Memory B cell (primary cell): ENCODE data around the gene ACOT11.
"Not testable (repeated sequence)": the region's sequence is repeated elsewhere in the genome, so short reads cannot be mapped to it uniquely, and the experiment has no call there.

Experiments used
- ATAC-seq: fragments of 150-1000 bp; cut with Tn5 transposase; 2 replicates; pipeline ENCODE4 v1.10.0; 2021; ENCODE audit warnings: low read depth, mild to moderate bottlenecking, moderate library complexity
- DNase-seq, 2 donors: peaks; one replicate each; pipeline ENCODE4 v3.0.0; 2022; ENCODE audit warnings: low spot score in 2 of 2
- H3K27ac Mint-ChIP-seq: one replicate; pipeline ENCODE4 v1.8.0; 2022; ENCODE audit warnings: mild to moderate bottlenecking, moderate library complexity, mixed read lengths
- H3K27me3 Mint-ChIP-seq: one replicate; pipeline ENCODE4 v1.8.0; 2022; ENCODE audit warnings: mixed read lengths
- H3K36me3 Mint-ChIP-seq: one replicate; pipeline ENCODE4 v1.8.0; 2022; ENCODE audit warnings: mild to moderate bottlenecking, mixed read lengths
- H3K4me1 Mint-ChIP-seq: one replicate; pipeline ENCODE4 v1.8.0; 2022; ENCODE audit warnings: mixed read lengths
- H3K4me3 Mint-ChIP-seq: one replicate; pipeline ENCODE4 v1.8.0; 2022; ENCODE audit warnings: mild to moderate bottlenecking, moderate library complexity, mixed read lengths
- H3K9me3 Mint-ChIP-seq: one replicate; pipeline ENCODE4 v1.8.0; 2022; ENCODE audit warnings: mixed read lengths

Gene ACOT11

GRCh38 chr1:54547601-54548388 lies at the start of gene ACOT11:
Gene ACOT11, plus strand, starts transcription at chr1:54548228. Its CDS starts 82 bp downstream, at chr1:54548310.
- ATAC-seq (no peak), DNase-seq (no peak)
- peaks cover 15% of the 10 kb centered on the region for H3K27me3 Mint-ChIP-seq
- H3K9me3 Mint-ChIP-seq = no peaks in the 10 kb centered on the region
- H3K4me3 Mint-ChIP-seq = no peak within 1 kb of the TSS
- H3K27ac Mint-ChIP-seq = no peak within 1 kb of the TSS
- peaks cover 3% of the 10 kb centered on the region for H3K4me1 Mint-ChIP-seq
- H3K36me3 Mint-ChIP-seq = no peaks in the 10 kb centered on the region

GRCh38 chr1:54498383-54499096 lies 49.5 kb upstream of the ACOT11 start:
- peaks cover 25% of the 10 kb centered on the region for H3K27me3 Mint-ChIP-seq
- peaks cover 4% of the 10 kb centered on the region for H3K4me1 Mint-ChIP-seq
- peaks cover 4% of the 10 kb centered on the region for H3K36me3 Mint-ChIP-seq
- no peak overlapping the region for H3K27ac Mint-ChIP-seq
- DNase-seq = no peak
- no peak overlapping the region for H3K4me3 Mint-ChIP-seq
- ATAC-seq = no peak
- H3K9me3 Mint-ChIP-seq = peaks cover 7% of the 10 kb centered on the region

GRCh38 chr1:54499097-54499359 lies 49.0 kb upstream of the ACOT11 start:
- no peak overlapping the region for H3K27ac Mint-ChIP-seq
- H3K36me3 Mint-ChIP-seq = peaks cover 4% of the 10 kb centered on the region
- peaks cover 4% of the 10 kb centered on the region for H3K4me1 Mint-ChIP-seq
- H3K4me3 Mint-ChIP-seq = peak overlapping the region; percentile 33
- DNase-seq (no peak), ATAC-seq (no peak)
- H3K27me3 Mint-ChIP-seq = peaks cover 27% of the 10 kb centered on the region
- peaks cover 7% of the 10 kb centered on the region for H3K9me3 Mint-ChIP-seq

GRCh38 chr1:54499360-54500106 lies 48.5 kb upstream of the ACOT11 start:
- H3K4me1 Mint-ChIP-seq = peaks cover 4% of the 10 kb centered on the region
- no peak overlapping the region for H3K27ac Mint-ChIP-seq
- H3K27me3 Mint-ChIP-seq = peaks cover 25% of the 10 kb centered on the region
- peaks cover 4% of the 10 kb centered on the region for H3K36me3 Mint-ChIP-seq
- peaks cover 7% of the 10 kb centered on the region for H3K9me3 Mint-ChIP-seq
- no peak for DNase-seq
- ATAC-seq = peak; percentile 42
- H3K4me3 Mint-ChIP-seq = peak overlapping the region; percentile 33

- peaks cover 4% of the 10 kb centered on the region for H3K4me1 Mint-ChIP-seq
- no peak overlapping the region for H3K27ac Mint-ChIP-seq
- H3K9me3 Mint-ChIP-seq = peaks cover 7% of the 10 kb centered on the region
- DNase-seq = no peak
- peaks cover 4% of the 10 kb centered on the region for H3K36me3 Mint-ChIP-seq
- H3K27me3 Mint-ChIP-seq = peaks cover 23% of the 10 kb centered on the region
- peak overlapping the region; percentile 22 for H3K4me3 Mint-ChIP-seq
- ATAC-seq = no peak
Measured at GRCh38 chr1:54500107-54500431, 48.0 kb upstream of the ACOT11 start.

- peaks cover 20% of the 10 kb centered on the region for H3K27me3 Mint-ChIP-seq
- H3K9me3 Mint-ChIP-seq = peaks cover 5% of the 10 kb centered on the region
- H3K4me1 Mint-ChIP-seq = peaks cover 4% of the 10 kb centered on the region
- H3K27ac Mint-ChIP-seq = no peak overlapping the region
- no peak overlapping the region for H3K4me3 Mint-ChIP-seq
- H3K36me3 Mint-ChIP-seq = peaks cover 2% of the 10 kb centered on the region
- DNase-seq (no peak), ATAC-seq (no peak)
Measured at GRCh38 chr1:54501849-54502248, 46.2 kb upstream of the ACOT11 start.

GRCh38 chr1:54502342-54502741 lies 45.7 kb upstream of the ACOT11 start:
- ATAC-seq (no peak), DNase-seq (no peak)
- H3K36me3 Mint-ChIP-seq = no peaks in the 10 kb centered on the region
- H3K4me1 Mint-ChIP-seq = peaks cover 4% of the 10 kb centered on the region
- H3K9me3 Mint-ChIP-seq = peaks cover 3% of the 10 kb centered on the region
- peaks cover 19% of the 10 kb centered on the region for H3K27me3 Mint-ChIP-seq
- H3K4me3 Mint-ChIP-seq = no peak overlapping the region
- H3K27ac Mint-ChIP-seq = no peak overlapping the region

- Mint-ChIP-seq H3K27me3 (peaks cover 19% of the 10 kb centered on the region), H3K4me1 (no peaks in the 10 kb centered on the region), H3K4me3 (no peak overlapping the region), H3K9me3 (peaks cover 1% of the 10 kb centered on the region), H3K36me3 (no peaks in the 10 kb centered on the region), H3K27ac (no peak overlapping the region)
- no peak for ATAC-seq
- no peak for DNase-seq
Measured at GRCh38 chr1:54506594-54506993, 41.4 kb upstream of the ACOT11 start.

- no peak overlapping the region for H3K27ac Mint-ChIP-seq
- ATAC-seq (no peak), DNase-seq (no peak)
- H3K9me3 Mint-ChIP-seq = peaks cover 1% of the 10 kb centered on the region
- no peaks in the 10 kb centered on the region for H3K36me3 Mint-ChIP-seq
- H3K4me3 Mint-ChIP-seq = no peak overlapping the region
- no peaks in the 10 kb centered on the region for H3K4me1 Mint-ChIP-seq
- peaks cover 14% of the 10 kb centered on the region for H3K27me3 Mint-ChIP-seq
Measured at GRCh38 chr1:54507033-54507870, 40.8 kb upstream of the ACOT11 start.

- H3K27me3 Mint-ChIP-seq = peaks cover 9% of the 10 kb centered on the region
Measured at GRCh38 chr1:54510715-54511270, 37.2 kb upstream of the ACOT11 start.

GRCh38 chr1:54513921-54514580 lies 34.0 kb upstream of the ACOT11 start:
- not testable (repeated sequence) for H3K27me3 Mint-ChIP-seq, ATAC-seq, H3K27ac Mint-ChIP-seq, DNase-seq, H3K4me3 Mint-ChIP-seq, H3K9me3 Mint-ChIP-seq, H3K4me1 Mint-ChIP-seq, H3K36me3 Mint-ChIP-seq

More at GRCh38 chr1:54510715-54511270, 37.2 kb upstream of the ACOT11 start:
- Mint-ChIP-seq H3K36me3 (no peaks in the 10 kb centered on the region), H3K27ac (no peak overlapping the region), H3K9me3 (peaks cover 1% of the 10 kb centered on the region), H3K4me1 (no peaks in the 10 kb centered on the region), H3K4me3 (no peak overlapping the region)
- ATAC-seq (no peak), DNase-seq (no peak)

GRCh38 chr1:54516249-54516920 lies 31.6 kb upstream of the ACOT11 start:
- Mint-ChIP-seq H3K4me1 (no peaks in the 10 kb centered on the region), H3K9me3 (no peaks in the 10 kb centered on the region), H3K4me3 (no peak overlapping the region), H3K36me3 (no peaks in the 10 kb centered on the region), H3K27me3 (peaks cover 3% of the 10 kb centered on the region), H3K27ac (no peak overlapping the region)
- DNase-seq = no peak
- ATAC-seq = no peak

GRCh38 chr1:54517496-54517895 lies 30.5 kb upstream of the ACOT11 start:
- Mint-ChIP-seq H3K4me3 (no peak overlapping the region), H3K27ac (no peak overlapping the region), H3K36me3 (no peaks in the 10 kb centered on the region), H3K9me3 (no peaks in the 10 kb centered on the region), H3K4me1 (no peaks in the 10 kb centered on the region), H3K27me3 (peaks cover 3% of the 10 kb centered on the region)
- ATAC-seq = no peak
- no peak for DNase-seq
